Dermis blood vessel endothelial cell (primary cell): ENCODE data around the gene C16orf92. TPM values are rescaled to one million over a fixed set of nuclear protein-coding genes. Genes with fewer than 3 reads are reported as not detected.
A peak's percentile ranks its signal among the peaks of the same experiment; 100 is the strongest.
"Not testable (repeated sequence)": the region's sequence is repeated elsewhere in the genome, so short reads cannot be mapped to it uniquely, and the experiment has no call there.

Source experiments
- DNase-seq: peaks from one replicate; pipeline ENCODE4 v3.0.0; 2010
- total RNA-seq: library from RNA; depleted of rRNA; stranded (reverse); fragments of >200 nt; gene quantifications from 2 replicates; pipeline ENCODE4 v1.2.3, GENCODE V29; 2014

Gene C16orf92
- total RNA-seq, 1 donor from 2014 or later, result not detected

GRCh38 chr16:30027588-30028437, 4.8 kb downstream of the C16orf92 start:
- DNase-seq, result no peak

GRCh38 chr16:30028438-30029076, 5.6 kb downstream of the C16orf92 start:
- DNase-seq, result peak; percentile 24

GRCh38 chr16:30030011-30030685, 7.2 kb downstream of the C16orf92 start:
- no peak for DNase-seq

- no peak for DNase-seq
Measured at GRCh38 chr16:30030841-30031413, 7.9 kb downstream of the C16orf92 start, which contains the start of gene TLCD3B. Gene TLCD3B, minus strand, starts transcription at chr16:30031271. Its CDS starts 744 bp downstream, at chr16:30030527.

GRCh38 chr16:30031477-30031918, 8.5 kb downstream of the C16orf92 start:
- no peak for DNase-seq

GRCh38 chr16:30032083-30032819, 9.3 kb downstream of the C16orf92 start:
- peak; percentile 81 for DNase-seq

- DNase-seq, result no peak
Measured at GRCh38 chr16:30033270-30033669, 10.3 kb downstream of the C16orf92 start.

- no peak for DNase-seq
Measured at GRCh38 chr16:30040221-30040620, 17.2 kb downstream of the C16orf92 start.

- DNase-seq, result not testable (repeated sequence)
Measured at GRCh38 chr16:30040690-30041089, 17.7 kb downstream of the C16orf92 start.

GRCh38 chr16:30041841-30042240, 18.8 kb downstream of the C16orf92 start:
- DNase-seq, result peak; percentile 68

GRCh38 chr16:30046178-30046577, 23.2 kb downstream of the C16orf92 start:
- no peak for DNase-seq

- DNase-seq, result no peak
Measured at GRCh38 chr16:30046588-30046987, 23.6 kb downstream of the C16orf92 start.

GRCh38 chr16:30049871-30050270, 26.9 kb downstream of the C16orf92 start:
- no peak for DNase-seq

GRCh38 chr16:30051518-30051917, 28.5 kb downstream of the C16orf92 start:
- DNase-seq, result peak; percentile 85

- DNase-seq, result peak; percentile 95
Measured at GRCh38 chr16:30052671-30053372, 29.8 kb downstream of the C16orf92 start.

GRCh38 chr16:30053376-30054015, 30.5 kb downstream of the C16orf92 start:
- peak; percentile 71 for DNase-seq

GRCh38 chr16:30054451-30054850, 31.5 kb downstream of the C16orf92 start:
- peak; percentile 23 for DNase-seq

GRCh38 chr16:30054959-30055553, 32.1 kb downstream of the C16orf92 start:
- DNase-seq, result peak; percentile 61

GRCh38 chr16:30060346-30060745, 37.3 kb downstream of the C16orf92 start:
- no peak for DNase-seq

GRCh38 chr16:30060836-30061554, 38.0 kb downstream of the C16orf92 start:
- DNase-seq, result no peak
